NB4 (cell line): ENCODE data around the gene MPHOSPH10.

ENCODE experiments used
- POLR2A ChIP-seq: IDR thresholded peaks from 2 replicates; pipeline ENCODE4 v1.6.1; 2011; ENCODE audit warnings: mild to moderate bottlenecking; ENCODE audit not compliant: insufficient read length; ENCODE audit errors: extremely low read depth
- TF ChIP-seq, protein P1 (sequence below): IDR thresholded peaks from one replicate; pipeline ENCODE4 v1.5.1; 2012; ENCODE audit warnings: low read depth, low read length

DNA sequence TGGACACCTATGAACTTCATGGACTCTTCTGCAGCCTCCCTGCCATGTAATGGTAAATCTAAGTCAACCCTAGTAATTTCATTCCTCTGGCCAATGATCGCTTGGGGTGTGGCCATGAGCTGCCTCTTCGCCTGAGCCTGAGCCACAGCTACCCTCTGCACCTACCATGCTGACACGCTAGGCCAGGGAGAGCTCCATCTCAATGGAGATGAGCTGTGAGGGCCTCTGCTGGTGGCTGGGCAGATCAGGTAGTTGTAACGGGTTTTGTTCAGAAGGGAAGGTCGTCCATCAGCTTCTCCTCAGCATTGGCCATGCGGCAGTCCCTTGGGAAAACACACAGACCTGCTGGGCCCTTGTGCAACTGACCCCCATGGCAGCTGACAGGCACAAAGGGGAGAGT, 24.4 kb downstream of the MPHOSPH10 start:
- TF ChIP-seq, protein P1, sequence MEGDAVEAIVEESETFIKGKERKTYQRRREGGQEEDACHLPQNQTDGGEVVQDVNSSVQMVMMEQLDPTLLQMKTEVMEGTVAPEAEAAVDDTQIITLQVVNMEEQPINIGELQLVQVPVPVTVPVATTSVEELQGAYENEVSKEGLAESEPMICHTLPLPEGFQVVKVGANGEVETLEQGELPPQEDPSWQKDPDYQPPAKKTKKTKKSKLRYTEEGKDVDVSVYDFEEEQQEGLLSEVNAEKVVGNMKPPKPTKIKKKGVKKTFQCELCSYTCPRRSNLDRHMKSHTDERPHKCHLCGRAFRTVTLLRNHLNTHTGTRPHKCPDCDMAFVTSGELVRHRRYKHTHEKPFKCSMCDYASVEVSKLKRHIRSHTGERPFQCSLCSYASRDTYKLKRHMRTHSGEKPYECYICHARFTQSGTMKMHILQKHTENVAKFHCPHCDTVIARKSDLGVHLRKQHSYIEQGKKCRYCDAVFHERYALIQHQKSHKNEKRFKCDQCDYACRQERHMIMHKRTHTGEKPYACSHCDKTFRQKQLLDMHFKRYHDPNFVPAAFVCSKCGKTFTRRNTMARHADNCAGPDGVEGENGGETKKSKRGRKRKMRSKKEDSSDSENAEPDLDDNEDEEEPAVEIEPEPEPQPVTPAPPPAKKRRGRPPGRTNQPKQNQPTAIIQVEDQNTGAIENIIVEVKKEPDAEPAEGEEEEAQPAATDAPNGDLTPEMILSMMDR, result peak; percentile 69
- TF ChIP-seq POLR2A, result no peak
